Testis (tissue), 2 donors: ENCODE data around the gene GLDC.

ENCODE experiments used
- POLR2A ChIP-seq: fragments of 450-650 bp; IDR thresholded peaks from one replicate; pipeline ENCODE4 v1.6.1; 2017; ENCODE audit warnings: antibody characterized with exemption, mild to moderate bottlenecking, moderate library complexity
- TF ChIP-seq, protein P1 (sequence below), 3 experiments: fragments of 450-650 bp in 2 of 3; fragments of 200-600 bp in 1 of 3; sonication (generic) in 1 of 3; IDR thresholded peaks; one replicate each; pipeline ENCODE4 v1.5.1; 2016 to 2019; ENCODE audit warnings: antibody characterized with exemption in 3 of 3, mild to moderate bottlenecking in 2 of 3, moderate library complexity in 1 of 3

DNA sequence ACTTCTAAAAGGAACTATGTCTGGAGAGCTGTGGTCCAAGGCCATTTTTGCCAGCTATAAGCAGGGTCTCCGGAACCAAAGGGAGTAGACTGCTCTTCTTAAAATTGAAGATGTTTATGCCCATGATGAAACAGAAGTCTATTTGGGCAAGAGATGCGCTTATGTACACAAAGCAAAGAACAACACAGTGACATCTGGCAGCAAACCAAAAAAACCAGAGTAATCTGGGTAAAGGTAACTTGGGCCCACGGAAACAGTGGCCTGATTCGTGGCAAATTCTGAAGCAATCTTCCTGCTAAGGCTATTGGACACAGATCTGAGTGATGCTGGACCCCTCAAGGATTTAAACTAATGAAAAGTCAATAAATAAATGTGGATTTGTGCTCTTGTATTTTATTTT is 29.7 kb upstream of the GLDC start:
- TF ChIP-seq, protein P1, sequence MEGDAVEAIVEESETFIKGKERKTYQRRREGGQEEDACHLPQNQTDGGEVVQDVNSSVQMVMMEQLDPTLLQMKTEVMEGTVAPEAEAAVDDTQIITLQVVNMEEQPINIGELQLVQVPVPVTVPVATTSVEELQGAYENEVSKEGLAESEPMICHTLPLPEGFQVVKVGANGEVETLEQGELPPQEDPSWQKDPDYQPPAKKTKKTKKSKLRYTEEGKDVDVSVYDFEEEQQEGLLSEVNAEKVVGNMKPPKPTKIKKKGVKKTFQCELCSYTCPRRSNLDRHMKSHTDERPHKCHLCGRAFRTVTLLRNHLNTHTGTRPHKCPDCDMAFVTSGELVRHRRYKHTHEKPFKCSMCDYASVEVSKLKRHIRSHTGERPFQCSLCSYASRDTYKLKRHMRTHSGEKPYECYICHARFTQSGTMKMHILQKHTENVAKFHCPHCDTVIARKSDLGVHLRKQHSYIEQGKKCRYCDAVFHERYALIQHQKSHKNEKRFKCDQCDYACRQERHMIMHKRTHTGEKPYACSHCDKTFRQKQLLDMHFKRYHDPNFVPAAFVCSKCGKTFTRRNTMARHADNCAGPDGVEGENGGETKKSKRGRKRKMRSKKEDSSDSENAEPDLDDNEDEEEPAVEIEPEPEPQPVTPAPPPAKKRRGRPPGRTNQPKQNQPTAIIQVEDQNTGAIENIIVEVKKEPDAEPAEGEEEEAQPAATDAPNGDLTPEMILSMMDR (IDR thresholded peaks at IDR 0.05), result no peak
- no peak for TF ChIP-seq POLR2A
